ENCODE results near the gene CDH15.

CDH15 gene

GRCh38 chr16:89199241-89200123 is 27.9 kb downstream of the CDH15 start:
- no peak for DNase-seq (ENCODE audit: low read depth in 3 of 3)

- DNase-seq (ENCODE audit: low read depth in 3 of 3) = no peak
Measured at GRCh38 chr16:89200124-89200849, 28.7 kb downstream of the CDH15 start, which contains the start of gene SLC22A31. SLC22A31 (minus strand) TSS chr16:89200537; CDS start chr16:89200501, 36 bp downstream.

DNA sequence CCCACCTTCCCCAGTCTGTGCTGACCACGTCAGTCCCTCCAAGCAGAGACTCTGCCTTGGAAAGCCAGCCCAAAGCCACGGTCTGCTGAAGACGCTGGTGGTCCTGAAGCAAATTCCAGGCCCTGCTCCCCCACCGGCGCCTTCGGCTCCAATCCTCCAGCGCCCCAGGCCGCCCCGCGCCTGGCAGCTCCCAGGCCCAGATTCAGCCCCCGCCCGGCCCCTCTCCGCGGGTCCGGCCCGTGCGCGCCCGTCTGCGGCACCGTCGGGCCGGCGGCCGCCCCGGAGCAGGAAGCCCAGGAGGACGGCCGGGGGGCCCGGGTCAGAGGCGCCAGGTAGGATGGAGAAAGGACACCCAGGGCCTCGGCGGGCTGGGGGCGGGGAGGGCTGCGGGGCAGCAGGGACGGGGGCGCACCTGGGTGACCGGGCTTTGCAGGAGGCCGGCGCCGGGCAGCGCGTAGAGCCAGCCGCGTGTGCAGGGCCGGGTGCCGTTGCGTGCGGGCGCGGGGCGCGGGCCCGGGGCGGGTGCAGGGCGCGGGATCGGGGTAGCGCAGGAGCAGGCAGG is 29.4 kb downstream of the CDH15 start:
- DNase-seq (ENCODE audit: low read depth in 3 of 3) = no peak

GRCh38 chr16:89201439-89202377 is 30.2 kb downstream of the CDH15 start:
- DNase-seq (ENCODE audit: low read depth in 3 of 3) = peak; percentile 62 to 82 (median 64)

- DNase-seq (ENCODE audit: low read depth in 3 of 3) = no peak
Measured at GRCh38 chr16:89202422-89203215, 31.1 kb downstream of the CDH15 start.

DNA sequence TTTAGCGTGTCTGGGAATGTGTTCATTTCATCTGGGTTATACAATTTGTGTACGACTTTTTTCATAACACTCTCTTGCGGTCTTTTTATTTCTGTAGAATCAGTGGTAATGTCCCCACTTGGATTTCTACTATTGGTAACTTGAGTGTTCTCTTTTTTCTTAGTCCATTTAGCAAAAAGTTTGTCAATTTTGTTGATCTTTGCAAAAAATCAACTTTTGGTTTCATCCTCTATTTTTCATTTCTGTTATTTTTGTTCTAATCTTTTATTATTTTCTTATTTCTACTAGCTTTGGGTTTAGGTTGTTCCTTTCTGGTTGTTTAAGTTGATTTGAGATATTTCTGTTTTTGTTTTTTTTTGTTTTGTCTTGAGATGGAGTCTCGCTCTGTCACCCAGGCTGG is 36.4 kb downstream of the CDH15 start:
- DNase-seq (ENCODE audit: low read depth in 3 of 3) = no peak

DNA sequence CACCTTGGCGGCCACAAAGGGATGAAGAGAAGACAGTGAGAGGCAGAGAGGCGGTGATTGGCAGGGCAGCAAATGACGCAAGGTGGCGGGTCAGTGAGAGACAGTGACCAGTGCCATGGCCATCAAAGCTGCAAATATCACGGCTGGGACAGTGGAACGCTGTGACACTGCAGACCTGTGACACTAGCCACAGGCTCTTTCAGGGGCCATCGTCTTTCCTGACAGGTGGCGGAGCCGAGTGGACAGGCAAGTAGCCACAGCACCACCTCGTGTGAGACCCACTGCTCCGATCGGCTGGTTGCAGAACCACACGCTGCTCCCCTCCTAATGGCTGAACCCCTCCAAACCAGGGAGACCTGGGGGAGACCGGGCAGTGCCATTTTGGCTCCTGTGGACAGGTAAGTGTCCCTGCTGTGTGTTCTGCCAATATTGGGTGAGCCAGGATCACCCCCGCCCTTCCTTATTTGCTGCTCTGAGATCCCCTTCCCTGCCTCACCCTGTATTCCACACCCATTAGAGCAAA is 38.0 kb downstream of the CDH15 start:
- DNase-seq (ENCODE audit: low read depth in 3 of 3) = no peak

DNA sequence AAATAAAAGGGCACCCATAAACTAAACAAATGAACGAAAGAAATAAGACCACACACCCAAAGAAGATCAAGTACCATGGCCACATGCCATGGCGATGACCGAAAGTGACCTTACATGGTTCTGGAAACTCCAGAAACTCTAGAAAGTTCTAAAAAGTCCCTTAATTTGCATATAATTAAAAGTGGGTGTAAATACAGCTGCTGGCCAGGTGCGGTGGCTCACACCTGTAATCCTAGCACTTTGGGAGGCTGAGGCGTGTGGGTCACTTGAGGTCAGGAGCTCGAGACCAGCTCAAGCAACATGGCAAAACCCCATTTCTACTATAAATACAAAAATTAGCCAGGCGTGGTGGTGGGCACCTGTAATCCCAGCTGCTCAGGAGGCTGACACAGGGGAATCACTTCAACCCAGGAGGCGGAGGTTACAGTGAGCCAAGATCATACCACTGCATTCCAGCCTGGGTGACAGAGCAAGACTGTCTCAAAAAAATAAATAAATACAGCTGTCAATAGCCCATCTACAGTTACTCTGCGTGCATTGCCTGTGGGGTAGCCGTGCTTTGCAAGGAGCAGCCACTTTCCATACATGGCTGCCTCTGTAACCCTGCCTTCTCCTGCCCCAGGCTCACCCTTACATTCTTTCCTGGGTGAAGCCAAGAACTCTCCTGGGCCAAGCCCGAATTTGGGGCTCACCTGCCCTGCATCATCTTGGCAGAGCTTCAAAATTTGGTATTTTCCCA is 38.8 kb downstream of the CDH15 start:
- no peak for DNase-seq (ENCODE audit: low read depth in 3 of 3)

DNA sequence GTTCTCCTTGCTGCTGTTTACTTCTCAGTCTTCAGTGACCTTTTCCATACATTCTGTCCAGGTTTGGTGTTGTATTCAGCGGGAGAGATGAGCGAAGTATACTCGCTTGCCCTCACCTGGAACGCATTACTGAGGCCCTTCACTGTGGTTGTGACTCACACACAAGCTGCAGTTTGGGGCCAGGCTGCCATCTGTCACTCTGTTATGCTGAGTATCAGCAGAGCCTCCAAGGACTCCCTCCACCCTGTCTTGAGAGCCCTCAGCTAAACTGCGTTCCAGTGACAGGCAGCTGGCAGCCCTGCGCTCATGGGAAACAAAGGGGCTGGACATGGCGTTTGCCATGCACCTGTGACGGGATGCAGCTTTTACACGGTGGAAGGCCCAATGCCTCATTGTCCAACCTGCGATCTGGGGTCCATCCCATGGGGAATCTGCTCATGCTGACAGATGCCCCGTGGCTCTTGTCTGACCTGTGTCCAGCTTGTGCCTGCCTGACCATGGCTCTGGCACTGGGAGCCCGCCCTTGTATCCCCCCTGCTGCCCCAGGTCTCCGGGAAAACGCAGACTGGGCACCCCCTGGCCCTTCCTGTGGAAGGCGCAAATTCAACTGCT is 39.5 kb downstream of the CDH15 start:
- DNase-seq (ENCODE audit: low read depth in 3 of 3) = no peak

DNA sequence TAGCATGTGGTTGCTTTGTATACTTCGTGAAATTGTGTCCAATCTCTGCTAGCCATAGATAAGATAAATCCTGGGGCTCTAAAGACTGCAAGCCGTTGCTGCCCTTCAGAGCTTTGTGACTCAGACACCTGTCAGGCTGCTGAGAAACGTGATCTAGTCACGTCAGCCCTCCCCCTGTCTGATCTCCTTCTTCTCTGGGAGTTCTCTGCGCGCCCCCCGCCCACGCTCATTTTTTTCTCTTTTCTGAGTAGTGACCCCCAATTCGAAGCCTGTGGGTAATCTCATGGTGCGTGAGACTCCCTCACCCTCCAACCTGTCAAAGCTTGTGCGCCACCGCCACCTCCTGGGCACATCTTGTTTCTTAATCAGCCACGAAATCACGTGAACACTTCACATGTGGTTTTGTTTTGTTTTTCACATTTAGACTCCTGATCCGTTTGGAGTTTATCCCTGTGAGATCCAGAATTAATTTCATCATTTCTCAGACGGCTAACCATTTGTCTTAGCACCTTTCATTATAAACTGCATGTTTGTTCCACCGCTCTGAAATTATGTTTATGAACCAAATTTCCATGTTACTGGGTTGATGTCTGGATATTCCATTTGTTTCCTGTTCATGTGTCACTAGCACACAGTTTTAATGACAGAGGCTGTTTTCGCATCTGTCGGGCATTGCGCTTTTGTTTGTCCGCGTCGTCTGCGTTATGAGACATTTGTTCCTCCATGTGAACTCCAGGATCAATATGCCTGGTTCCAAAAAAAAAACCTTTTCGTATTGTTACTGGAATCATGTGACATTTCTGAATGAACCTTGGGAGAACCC is 45.0 kb downstream of the CDH15 start:
- peak; percentile 65 to 70 (median 65) for DNase-seq (ENCODE audit: low read depth in 3 of 3)

DNA sequence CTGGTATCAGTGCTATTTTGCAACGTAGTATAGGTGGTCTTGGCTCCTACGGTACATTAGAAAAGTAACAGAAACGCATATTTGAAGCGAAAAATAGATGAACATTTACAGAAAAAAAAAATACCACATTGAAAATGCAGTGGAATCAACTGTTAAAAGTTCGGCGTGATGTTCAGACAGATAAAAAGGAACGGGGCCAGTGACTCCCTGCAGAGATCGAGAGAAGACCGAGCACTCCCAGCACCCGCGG is 45.5 kb downstream of the CDH15 start:
- DNase-seq (ENCODE audit: low read depth in 3 of 3) = no peak

- DNase-seq (ENCODE audit: low read depth in 3 of 3) = peak; percentile 57 to 76 (median 59)
Measured at GRCh38 chr16:89217388-89218191, 46.0 kb downstream of the CDH15 start, which contains the start of gene ZNF778. ZNF778 (plus strand) TSS chr16:89217703; CDS start chr16:89221128, 3,425 bp downstream.

GRCh38 chr16:89219365-89219764 is 47.8 kb downstream of the CDH15 start:
- no peak for DNase-seq (ENCODE audit: low read depth in 3 of 3)

DNA sequence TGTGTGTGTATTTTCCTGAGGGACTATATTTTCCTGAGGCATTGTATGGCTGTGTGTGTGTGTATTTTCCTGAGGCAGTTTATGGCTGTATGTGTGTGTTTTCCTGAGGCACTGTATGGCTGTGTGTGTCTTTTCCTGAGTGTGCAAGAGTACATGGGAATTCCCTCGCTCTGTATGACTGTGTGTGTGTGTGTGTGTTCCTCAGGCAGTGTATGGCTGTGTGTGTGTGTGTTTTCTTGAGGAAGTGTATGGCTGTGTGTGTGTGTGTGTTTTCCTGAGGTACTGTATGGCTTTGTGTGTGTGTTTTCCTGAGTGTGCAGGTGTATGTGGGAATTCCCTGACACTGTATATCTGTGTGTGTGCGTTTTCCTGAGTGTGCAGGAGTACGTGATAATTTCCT is 50.1 kb downstream of the CDH15 start:
- DNase-seq (ENCODE audit: low read depth in 3 of 3) = no peak

DNA sequence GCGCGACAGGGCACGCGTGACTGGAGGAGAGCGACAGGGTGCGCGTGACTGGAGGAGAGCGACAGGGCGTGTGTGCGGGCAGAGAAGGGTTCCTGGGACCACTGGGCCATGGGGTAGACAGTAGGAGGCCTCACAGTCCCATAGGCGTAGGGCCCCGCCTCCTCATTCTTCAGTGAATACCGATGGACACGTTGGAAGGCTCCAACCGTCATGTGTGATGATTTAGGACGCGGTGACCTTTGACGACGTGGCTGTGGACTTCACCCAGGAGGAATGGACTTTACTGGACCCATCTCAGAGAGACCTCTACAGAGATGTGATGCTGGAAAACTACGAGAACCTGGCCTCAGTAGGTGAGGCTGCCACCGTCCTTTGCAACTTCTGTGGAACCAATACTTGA is 51.4 kb downstream of the CDH15 start:
- no peak for DNase-seq (ENCODE audit: low read depth in 3 of 3)

- DNase-seq (ENCODE audit: low read depth in 3 of 3) = no peak
Measured at GRCh38 chr16:89224665-89225064, 53.1 kb downstream of the CDH15 start.

- no peak for DNase-seq (ENCODE audit: low read depth in 3 of 3)
Measured at GRCh38 chr16:89230255-89230654, 58.7 kb downstream of the CDH15 start.

DNA sequence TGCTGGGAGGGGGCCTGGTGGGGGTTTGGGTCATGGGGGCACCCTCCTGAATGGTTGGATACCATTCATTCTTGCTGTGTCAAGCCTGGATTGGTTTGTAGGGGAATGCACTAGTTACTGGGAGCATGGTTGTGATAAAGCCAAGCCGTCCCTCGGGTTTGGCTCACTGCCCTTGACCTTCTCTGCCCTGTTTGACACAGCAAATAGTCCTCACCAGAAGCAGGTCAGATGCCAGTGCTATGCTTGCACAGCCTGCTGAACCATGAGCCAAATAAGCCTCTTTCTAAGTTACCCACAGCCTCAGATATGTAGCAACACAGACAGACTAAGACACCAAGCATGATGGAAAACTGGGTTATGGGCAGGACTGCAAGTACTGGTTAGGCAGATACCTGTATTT is 60.6 kb downstream of the CDH15 start:
- DNase-seq (ENCODE audit: low read depth in 3 of 3) = no peak
